Uterus (tissue), 2 donors: ENCODE results near the gene CYB5R3.

Experiments
- CTCF ChIP-seq, 4 experiments: fragments of 200-600 bp in 2 of 4; fragments of 450-650 bp in 2 of 4; sonication (generic) in 2 of 4; IDR thresholded peaks; one replicate each; pipeline ENCODE4 v1.5.1; 2016 to 2019; ENCODE audit warnings: antibody characterized with exemption in 4 of 4, mild to moderate bottlenecking in 2 of 4, moderate library complexity in 1 of 4
- POLR2A ChIP-seq, 2 donors: fragments of 450-650 bp; IDR thresholded peaks; one replicate each; pipeline ENCODE4 v1.6.1; 2016; ENCODE audit warnings: antibody characterized with exemption in 2 of 2, mild to moderate bottlenecking in 1 of 2, moderate library complexity in 1 of 2

DNA sequence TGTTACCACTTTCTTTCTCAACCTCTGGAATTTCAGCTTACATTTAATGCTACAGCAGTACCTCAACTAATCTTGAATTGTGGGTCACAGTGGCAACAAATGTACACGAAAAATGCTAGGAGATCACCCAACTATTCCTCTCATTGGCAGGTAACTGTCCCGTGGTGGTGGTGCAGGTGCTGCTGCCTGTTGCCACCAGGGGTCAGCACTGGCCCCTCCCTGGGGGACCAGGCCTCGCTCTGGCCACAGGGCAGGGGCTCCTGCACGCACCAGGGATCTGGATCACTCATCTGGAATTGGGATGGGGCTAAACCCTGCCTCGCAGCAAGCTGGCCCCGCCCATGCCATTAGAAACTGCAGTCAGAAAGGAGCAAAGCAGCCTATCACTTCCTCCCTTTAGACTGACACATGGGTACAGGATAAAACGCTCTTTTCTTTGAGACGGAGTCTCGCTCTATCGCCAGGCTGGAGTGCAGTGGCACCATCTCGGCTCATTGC, 27.6 kb downstream of the CYB5R3 start:
- TF ChIP-seq CTCF (IDR thresholded peaks at IDR 0.05), result peak; percentile 71 to 84 (median 81)
- TF ChIP-seq POLR2A (IDR thresholded peaks at IDR 0.05), result no peak
